ENCODE measurements around the gene ADGRL4. TPM values are rescaled to one million over a fixed set of nuclear protein-coding genes. Genes with fewer than 3 reads are reported as not detected.

The ADGRL4 gene
- total RNA-seq, 1 donor from 2014 or later, result 19.6 TPM

GRCh38 chr1:79005945-79006344 lies 585 bp downstream of the ADGRL4 start:
- Histone ChIP-seq H3K4me3 (ENCODE audit: insufficient read depth, low read depth, low read length) (peak overlapping the region; percentile 82), H2AFZ (ENCODE audit: low read depth, low read length) (peak overlapping the region; percentile 90), H3K9ac (ENCODE audit: low read length) (peak overlapping the region; percentile 89), H3K4me2 (ENCODE audit: low read length) (peak overlapping the region; percentile 93), H3K27me3 (ENCODE audit: insufficient read depth, low read length) (no peaks in the 10 kb centered on the region), H4K20me1 (ENCODE audit: insufficient read depth, low read length) (no peaks in the 10 kb centered on the region), H3K4me1 (ENCODE audit: insufficient read depth, low read length) (no peaks in the 10 kb centered on the region), H3K36me3 (ENCODE audit: insufficient read depth, low read length) (no peaks in the 10 kb centered on the region), H3K79me2 (ENCODE audit: insufficient read depth, low read length) (peaks cover 24% of the 10 kb centered on the region), H3K27ac (ENCODE audit: low read depth, low read length) (peak overlapping the region; percentile 75), H3K9me3 (ENCODE audit: insufficient read depth, low read depth, low read length) (no peaks in the 10 kb centered on the region)
- Mint-ChIP-seq H3K4me3 (ENCODE audit: unreplicated experiment) (peak overlapping the region; percentile 88), H3K27me3 (ENCODE audit: low read depth, unreplicated experiment) (no peaks in the 10 kb centered on the region), H3K27ac (ENCODE audit: unreplicated experiment) (peak overlapping the region; percentile 37), H3K4me1 (ENCODE audit: low read depth, unreplicated experiment) (peaks cover 3% of the 10 kb centered on the region), H3K9me3 (ENCODE audit: unreplicated experiment) (no peaks in the 10 kb centered on the region), H3K36me3 (ENCODE audit: low read depth, unreplicated experiment) (no peaks in the 10 kb centered on the region)
- TF ChIP-seq CTCF (IDR thresholded peaks at IDR 0.05; ENCODE audit: insufficient read depth, low read depth, low read length) (no peak), EZH2 (IDR thresholded peaks at IDR 0.05; ENCODE audit: insufficient read depth, low read length) (no peak)
- DNase-seq (ENCODE audit: low read depth) (peak; percentile 54), FAIRE-seq (peak; percentile 56)

- H3K9me3 Mint-ChIP-seq (ENCODE audit: unreplicated experiment), result no peaks in the 10 kb centered on the region
- no peaks in the 10 kb centered on the region for H3K27me3 ChIP-seq (ENCODE audit: insufficient read depth, low read length)
- H3K36me3 Mint-ChIP-seq (ENCODE audit: low read depth, unreplicated experiment), result no peaks in the 10 kb centered on the region
- H3K9ac ChIP-seq (ENCODE audit: low read length), result no peak overlapping the region
- H3K27ac ChIP-seq (ENCODE audit: low read depth, low read length), result no peak overlapping the region
- DNase-seq (ENCODE audit: low read depth) (no peak), FAIRE-seq (no peak)
- H4K20me1 ChIP-seq (ENCODE audit: insufficient read depth, low read length), result no peaks in the 10 kb centered on the region
- H3K4me3 ChIP-seq (ENCODE audit: insufficient read depth, low read depth, low read length), result no peak overlapping the region
- TF ChIP-seq CTCF (IDR thresholded peaks at IDR 0.05; ENCODE audit: insufficient read depth, low read depth, low read length), result no peak
- TF ChIP-seq EZH2 (IDR thresholded peaks at IDR 0.05; ENCODE audit: insufficient read depth, low read length), result no peak
- H3K79me2 ChIP-seq (ENCODE audit: insufficient read depth, low read length), result peaks cover 24% of the 10 kb centered on the region
- no peak overlapping the region for H3K4me3 Mint-ChIP-seq (ENCODE audit: unreplicated experiment)
- peaks cover 3% of the 10 kb centered on the region for H3K4me1 Mint-ChIP-seq (ENCODE audit: low read depth, unreplicated experiment)
- no peak overlapping the region for H2AFZ ChIP-seq (ENCODE audit: low read depth, low read length)
- H3K36me3 ChIP-seq (ENCODE audit: insufficient read depth, low read length), result no peaks in the 10 kb centered on the region
- H3K27ac Mint-ChIP-seq (ENCODE audit: unreplicated experiment), result no peak overlapping the region
- H3K4me1 ChIP-seq (ENCODE audit: insufficient read depth, low read length), result no peaks in the 10 kb centered on the region
- no peaks in the 10 kb centered on the region for H3K27me3 Mint-ChIP-seq (ENCODE audit: low read depth, unreplicated experiment)
- H3K4me2 ChIP-seq (ENCODE audit: low read length), result peak overlapping the region; percentile 93
- no peaks in the 10 kb centered on the region for H3K9me3 ChIP-seq (ENCODE audit: insufficient read depth, low read depth, low read length)
These were observed 1.6 kb downstream of the ADGRL4 start for GRCh38 chr1:79004916-79005315.

GRCh38 chr1:78996791-78997190 lies 9.7 kb downstream of the ADGRL4 start:
- Mint-ChIP-seq H3K4me1 (ENCODE audit: low read depth, unreplicated experiment) (peaks cover under 1% of the 10 kb centered on the region), H3K9me3 (ENCODE audit: unreplicated experiment) (no peaks in the 10 kb centered on the region), H3K4me3 (ENCODE audit: unreplicated experiment) (no peak overlapping the region), H3K36me3 (ENCODE audit: low read depth, unreplicated experiment) (no peaks in the 10 kb centered on the region), H3K27ac (ENCODE audit: unreplicated experiment) (no peak overlapping the region), H3K27me3 (ENCODE audit: low read depth, unreplicated experiment) (no peaks in the 10 kb centered on the region)
- Histone ChIP-seq H2AFZ (ENCODE audit: low read depth, low read length) (no peak overlapping the region), H4K20me1 (ENCODE audit: insufficient read depth, low read length) (no peaks in the 10 kb centered on the region), H3K9ac (ENCODE audit: low read length) (no peak overlapping the region), H3K4me2 (ENCODE audit: low read length) (no peak overlapping the region), H3K27ac (ENCODE audit: low read depth, low read length) (no peak overlapping the region), H3K79me2 (ENCODE audit: insufficient read depth, low read length) (no peaks in the 10 kb centered on the region), H3K4me1 (ENCODE audit: insufficient read depth, low read length) (no peaks in the 10 kb centered on the region), H3K36me3 (ENCODE audit: insufficient read depth, low read length) (no peaks in the 10 kb centered on the region), H3K4me3 (ENCODE audit: insufficient read depth, low read depth, low read length) (no peak overlapping the region), H3K27me3 (ENCODE audit: insufficient read depth, low read length) (no peaks in the 10 kb centered on the region), H3K9me3 (ENCODE audit: insufficient read depth, low read depth, low read length) (no peaks in the 10 kb centered on the region)
- FAIRE-seq, result no peak
- DNase-seq (ENCODE audit: low read depth), result no peak
- no peak for TF ChIP-seq CTCF (IDR thresholded peaks at IDR 0.05; ENCODE audit: insufficient read depth, low read depth, low read length)
- TF ChIP-seq EZH2 (IDR thresholded peaks at IDR 0.05; ENCODE audit: insufficient read depth, low read length), result no peak
